ENCODE measurements around the gene AFAP1. TPM values are rescaled to one million over a fixed set of nuclear protein-coding genes. Genes with fewer than 3 reads are reported as not detected.

Gene AFAP1
- total and polyA plus RNA-seq, 2 donors from 2014 or later, result 2.6 to 26.3 TPM

DNA sequence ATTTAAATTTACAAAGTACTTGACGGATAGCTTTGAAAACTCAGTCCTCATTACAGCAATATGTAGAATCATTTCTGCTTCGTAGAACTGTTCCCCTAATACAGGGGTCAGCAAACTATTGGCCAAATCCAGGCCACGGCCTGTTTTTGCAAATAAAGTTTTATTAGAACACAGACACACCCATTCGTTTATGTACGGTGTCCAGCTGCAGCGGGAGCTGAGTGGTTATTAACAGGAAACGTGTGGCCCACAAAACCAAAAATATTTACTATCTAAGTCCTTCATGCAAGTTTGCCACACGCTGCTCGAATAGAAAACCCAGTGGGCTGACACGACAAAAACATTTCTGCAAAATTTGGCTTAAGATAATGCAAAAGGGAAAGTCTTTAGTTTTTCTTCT is 146.5 kb downstream of the AFAP1 start:
- peaks cover 2 to 9% (median 3%) of the 10 kb centered on the region in 3 donors for H3K36me3 ChIP-seq (ENCODE audit: control insufficient read depth in 2 of 3, insufficient read depth in 3 of 3, low read length in 3 of 3)
- no peaks in the 10 kb centered on the region for H3K9me3 ChIP-seq (ENCODE audit: control insufficient read depth in 2 of 3, insufficient read depth in 1 of 3, low read length in 3 of 3)
- FAIRE-seq, result no peak
- no peaks in the 10 kb centered on the region for H3K4me1 ChIP-seq (ENCODE audit: control insufficient read depth in 2 of 3, insufficient read depth in 2 of 3, low read depth in 1 of 3, low read length in 3 of 3)
- intact Hi-C loops (cut with DNase I), result no loop called here
- H3K27me3 ChIP-seq (ENCODE audit: control insufficient read depth, insufficient read depth, low read length), result no peaks in the 10 kb centered on the region
- no peak overlapping the region for H3K27ac ChIP-seq (ENCODE audit: low read depth in 2 of 2, low read length in 2 of 2)
- no peak overlapping the region for H3K9ac ChIP-seq (ENCODE audit: low read length in 3 of 3)
- H3K4me3 ChIP-seq (ENCODE audit: low read length in 3 of 3), result no peak overlapping the region
- DNase-seq, result no peak
- TF ChIP-seq, protein P1, sequence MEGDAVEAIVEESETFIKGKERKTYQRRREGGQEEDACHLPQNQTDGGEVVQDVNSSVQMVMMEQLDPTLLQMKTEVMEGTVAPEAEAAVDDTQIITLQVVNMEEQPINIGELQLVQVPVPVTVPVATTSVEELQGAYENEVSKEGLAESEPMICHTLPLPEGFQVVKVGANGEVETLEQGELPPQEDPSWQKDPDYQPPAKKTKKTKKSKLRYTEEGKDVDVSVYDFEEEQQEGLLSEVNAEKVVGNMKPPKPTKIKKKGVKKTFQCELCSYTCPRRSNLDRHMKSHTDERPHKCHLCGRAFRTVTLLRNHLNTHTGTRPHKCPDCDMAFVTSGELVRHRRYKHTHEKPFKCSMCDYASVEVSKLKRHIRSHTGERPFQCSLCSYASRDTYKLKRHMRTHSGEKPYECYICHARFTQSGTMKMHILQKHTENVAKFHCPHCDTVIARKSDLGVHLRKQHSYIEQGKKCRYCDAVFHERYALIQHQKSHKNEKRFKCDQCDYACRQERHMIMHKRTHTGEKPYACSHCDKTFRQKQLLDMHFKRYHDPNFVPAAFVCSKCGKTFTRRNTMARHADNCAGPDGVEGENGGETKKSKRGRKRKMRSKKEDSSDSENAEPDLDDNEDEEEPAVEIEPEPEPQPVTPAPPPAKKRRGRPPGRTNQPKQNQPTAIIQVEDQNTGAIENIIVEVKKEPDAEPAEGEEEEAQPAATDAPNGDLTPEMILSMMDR (IDR thresholded peaks at IDR 0.05; ENCODE audit: borderline replicate concordance, extremely low read depth, insufficient read depth), result no peak

DNA sequence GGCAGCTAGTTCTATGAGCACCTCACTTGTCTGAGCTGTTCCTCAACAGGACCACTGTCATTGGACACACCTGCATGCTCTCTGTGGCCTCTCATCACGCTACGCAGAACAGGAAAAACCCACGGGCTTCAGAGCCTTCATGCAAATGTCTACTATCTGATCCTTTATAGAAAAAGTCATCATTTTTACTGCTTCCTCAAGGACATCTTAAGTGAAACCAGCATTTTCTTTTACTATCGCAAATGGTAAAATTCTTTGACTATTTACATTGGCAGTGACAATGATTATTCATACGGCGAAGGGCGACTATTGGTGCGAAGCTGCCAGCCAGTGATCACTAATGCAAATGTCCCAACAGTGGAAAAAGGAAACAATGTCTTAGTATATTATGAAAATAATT is 147.0 kb downstream of the AFAP1 start:
- no peaks in the 10 kb centered on the region for H3K4me1 ChIP-seq (ENCODE audit: control insufficient read depth in 2 of 3, insufficient read depth in 2 of 3, low read depth in 1 of 3, low read length in 3 of 3)
- no peak overlapping the region for H3K9ac ChIP-seq (ENCODE audit: low read length in 3 of 3)
- no peaks in the 10 kb centered on the region for H3K27me3 ChIP-seq (ENCODE audit: control insufficient read depth, insufficient read depth, low read length)
- H3K27ac ChIP-seq (ENCODE audit: low read depth in 2 of 2, low read length in 2 of 2), result no peak overlapping the region
- FAIRE-seq (no peak), DNase-seq (no peak)
- TF ChIP-seq, protein P1 (IDR thresholded peaks at IDR 0.05; ENCODE audit: borderline replicate concordance, extremely low read depth, insufficient read depth), result no peak
- H3K9me3 ChIP-seq (ENCODE audit: control insufficient read depth in 2 of 3, insufficient read depth in 1 of 3, low read length in 3 of 3), result no peaks in the 10 kb centered on the region
- intact Hi-C loops (cut with DNase I), result no loop called here
- no peak overlapping the region for H3K4me3 ChIP-seq (ENCODE audit: low read length in 3 of 3)
- peaks cover 2 to 9% (median 3%) of the 10 kb centered on the region in 3 donors for H3K36me3 ChIP-seq (ENCODE audit: control insufficient read depth in 2 of 3, insufficient read depth in 3 of 3, low read length in 3 of 3)

DNA sequence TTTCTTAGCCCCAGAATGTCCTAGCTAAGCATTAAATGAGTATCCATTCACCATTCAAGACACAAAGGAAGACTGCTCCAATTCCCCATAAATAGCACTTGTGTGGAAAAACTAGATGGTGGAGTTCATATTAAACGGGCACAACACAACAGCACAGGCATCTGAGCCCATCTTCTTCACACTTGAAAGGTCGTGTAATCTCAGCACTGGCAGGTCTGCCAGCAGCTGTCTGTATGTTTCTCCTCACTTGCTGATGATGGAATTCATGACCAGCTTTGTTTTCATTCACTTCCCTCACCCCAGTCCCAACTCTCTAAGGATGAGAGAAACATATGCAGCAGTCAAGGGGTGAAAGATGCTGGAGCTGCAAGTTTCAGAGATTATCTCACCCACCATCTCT is 148.7 kb downstream of the AFAP1 start:
- FAIRE-seq (no peak), DNase-seq (peak in 1 of 5 donors; percentile 5)
- no peaks in the 10 kb centered on the region for H3K27me3 ChIP-seq (ENCODE audit: control insufficient read depth, insufficient read depth, low read length)
- intact Hi-C loops (cut with DNase I), result no loop called here
- no peaks in the 10 kb centered on the region for H3K9me3 ChIP-seq (ENCODE audit: control insufficient read depth in 2 of 3, insufficient read depth in 1 of 3, low read length in 3 of 3)
- TF ChIP-seq, protein P1 (IDR thresholded peaks at IDR 0.05; ENCODE audit: borderline replicate concordance, extremely low read depth, insufficient read depth), result no peak
- H3K9ac ChIP-seq (ENCODE audit: low read length in 3 of 3), result no peak overlapping the region
- no peak overlapping the region for H3K4me3 ChIP-seq (ENCODE audit: low read length in 3 of 3)
- no peak overlapping the region for H3K27ac ChIP-seq (ENCODE audit: low read depth in 2 of 2, low read length in 2 of 2)
- H3K4me1 ChIP-seq (ENCODE audit: control insufficient read depth in 2 of 3, insufficient read depth in 2 of 3, low read depth in 1 of 3, low read length in 3 of 3), result no peaks in the 10 kb centered on the region
- H3K36me3 ChIP-seq (ENCODE audit: control insufficient read depth in 2 of 3, insufficient read depth in 3 of 3, low read length in 3 of 3), result peaks cover 2 to 5% (median 3%) of the 10 kb centered on the region in 3 donors

DNA sequence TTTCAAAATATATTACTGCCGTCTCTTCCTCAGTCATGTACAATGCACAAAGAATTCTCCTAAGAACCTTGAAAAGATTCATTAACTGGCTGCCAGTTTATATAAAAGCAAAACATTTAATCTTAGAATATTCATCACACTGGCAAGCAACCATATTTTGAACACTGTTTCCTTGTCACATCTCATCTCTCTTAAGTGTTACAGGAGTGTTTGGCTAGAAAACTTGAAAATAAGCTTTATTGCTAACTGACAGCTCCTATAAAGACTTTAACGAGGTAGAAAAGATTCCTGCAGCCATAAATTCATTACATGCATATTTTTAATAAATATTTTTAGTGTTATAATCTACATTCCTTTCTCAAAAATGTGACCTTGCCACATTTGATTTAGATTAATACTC is 149.6 kb downstream of the AFAP1 start:
- FAIRE-seq, result no peak
- H3K4me3 ChIP-seq (ENCODE audit: low read length in 3 of 3), result no peak overlapping the region
- peaks cover 2 to 9% (median 4%) of the 10 kb centered on the region in 3 donors for H3K36me3 ChIP-seq (ENCODE audit: control insufficient read depth in 2 of 3, insufficient read depth in 3 of 3, low read length in 3 of 3)
- DNase-seq, result no peak
- H3K4me1 ChIP-seq (ENCODE audit: control insufficient read depth in 2 of 3, insufficient read depth in 2 of 3, low read depth in 1 of 3, low read length in 3 of 3), result no peaks in the 10 kb centered on the region
- H3K9me3 ChIP-seq (ENCODE audit: control insufficient read depth in 2 of 3, insufficient read depth in 1 of 3, low read length in 3 of 3), result no peaks in the 10 kb centered on the region
- no peak overlapping the region for H3K9ac ChIP-seq (ENCODE audit: low read length in 3 of 3)
- H3K27ac ChIP-seq (ENCODE audit: low read depth in 2 of 2, low read length in 2 of 2), result no peak overlapping the region
- TF ChIP-seq, protein P1 (IDR thresholded peaks at IDR 0.05; ENCODE audit: borderline replicate concordance, extremely low read depth, insufficient read depth), result no peak
- no peaks in the 10 kb centered on the region for H3K27me3 ChIP-seq (ENCODE audit: control insufficient read depth, insufficient read depth, low read length)
- intact Hi-C loops (cut with DNase I), result no loop called here

Data from kidney (tissue), 14 donors.